Hepatocyte (in vitro differentiated cells): Measurements from ENCODE around the gene EPHA8.

Source experiments
- CTCF ChIP-seq: fragments of 200-600 bp; sonication (generic); IDR thresholded peaks from 2 replicates; pipeline ENCODE4 v1.5.1; 2016; ENCODE audit warnings: antibody characterized with exemption, mild to moderate bottlenecking; ENCODE audit not compliant: poor library complexity
- EZH2 ChIP-seq: fragments of 200-600 bp; sonication (generic); IDR thresholded peaks from 2 replicates; pipeline ENCODE4 v1.6.1; 2016; ENCODE audit warnings: antibody characterized with exemption, mild to moderate bottlenecking, borderline replicate concordance
- EZH2phosphoT487 ChIP-seq: fragments of 200-600 bp; sonication (generic); IDR thresholded peaks from one replicate; pipeline ENCODE4 v1.6.1; 2018; ENCODE audit warnings: antibody characterized with exemption, mild to moderate bottlenecking, low read depth, moderate library complexity; ENCODE audit not compliant: unreplicated experiment, severe bottlenecking

GRCh38 chr1:22641247-22641646 lies 78.0 kb downstream of the EPHA8 start:
- TF ChIP-seq CTCF: no peak
- TF ChIP-seq EZH2phosphoT487: no peak
- TF ChIP-seq EZH2: no peak
